Glutamatergic neuron (in vitro differentiated cells): Measurements from ENCODE around the gene GNAL. TPM values are rescaled to one million over a fixed set of nuclear protein-coding genes. Genes with fewer than 3 reads are reported as not detected.
A peak's percentile ranks its signal among the peaks of the same experiment; 100 is the strongest.

ENCODE experiments used
- DNase-seq: peaks from one replicate; pipeline ENCODE4 v3.0.0; 2022
- H3K27ac Mint-ChIP-seq: one replicate; pipeline ENCODE4 v1.8.0; 2020; ENCODE audit warnings: mild to moderate bottlenecking, mixed read lengths, inconsistent platforms; ENCODE audit not compliant: unreplicated experiment
- H3K27me3 Mint-ChIP-seq: one replicate; pipeline ENCODE4 v1.8.0; 2020; ENCODE audit warnings: mild to moderate bottlenecking, moderate library complexity, mixed read lengths, inconsistent platforms; ENCODE audit not compliant: unreplicated experiment
- H3K36me3 Mint-ChIP-seq: one replicate; pipeline ENCODE4 v1.8.0; 2020; ENCODE audit warnings: mild to moderate bottlenecking, mixed read lengths, inconsistent platforms; ENCODE audit not compliant: unreplicated experiment
- H3K4me1 Mint-ChIP-seq: one replicate; pipeline ENCODE4 v1.8.0; 2020; ENCODE audit warnings: mild to moderate bottlenecking, low read depth, mixed read lengths, inconsistent platforms; ENCODE audit not compliant: unreplicated experiment
- H3K4me3 Mint-ChIP-seq: one replicate; pipeline ENCODE4 v1.8.0; 2020; ENCODE audit warnings: mild to moderate bottlenecking, mixed read lengths, inconsistent platforms; ENCODE audit not compliant: unreplicated experiment
- H3K9me3 Mint-ChIP-seq: one replicate; pipeline ENCODE4 v1.8.0; 2020; ENCODE audit warnings: mild to moderate bottlenecking, moderate library complexity, mixed read lengths, inconsistent platforms; ENCODE audit not compliant: unreplicated experiment
- total RNA-seq: library from RNA; stranded (reverse); fragmentation: NEBNext Ultra II Directional; extraction: Animal tissue kit (Norgen Biotek cat#: 25700); gene quantifications from one replicate; pipeline ENCODE4 v1.2.1, GENCODE V29; 2021; ENCODE audit not compliant: unreplicated experiment
- TF ChIP-seq, protein P1 (sequence below): fragments of 200-600 bp; sonication (generic); IDR thresholded peaks from one replicate; pipeline ENCODE4 v1.5.0; 2021; ENCODE audit not compliant: partially characterized antibody, unreplicated experiment

GNAL gene
- total RNA-seq, 1 donor from 2014 or later, result 52.5 TPM

DNA sequence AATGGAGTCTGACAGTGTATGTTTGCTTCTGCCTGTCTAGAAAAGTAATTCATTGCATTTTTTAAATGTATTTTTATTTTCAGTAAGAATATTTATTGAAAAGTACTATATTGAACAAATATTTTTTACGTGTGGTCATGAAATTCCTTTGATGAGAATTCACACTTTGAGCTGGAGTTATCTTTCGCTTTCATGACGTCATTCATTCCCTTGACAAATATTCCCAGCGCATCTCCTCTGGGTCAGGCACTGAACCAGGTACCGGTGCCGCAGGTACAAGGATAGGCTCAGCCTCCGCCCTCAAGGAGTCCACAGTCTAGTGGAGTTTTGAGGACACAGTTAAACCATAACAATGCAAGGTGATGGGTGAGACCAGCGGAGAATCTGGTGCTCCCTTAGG lies 60.2 kb downstream of the GNAL start:
- TF ChIP-seq, protein P1, sequence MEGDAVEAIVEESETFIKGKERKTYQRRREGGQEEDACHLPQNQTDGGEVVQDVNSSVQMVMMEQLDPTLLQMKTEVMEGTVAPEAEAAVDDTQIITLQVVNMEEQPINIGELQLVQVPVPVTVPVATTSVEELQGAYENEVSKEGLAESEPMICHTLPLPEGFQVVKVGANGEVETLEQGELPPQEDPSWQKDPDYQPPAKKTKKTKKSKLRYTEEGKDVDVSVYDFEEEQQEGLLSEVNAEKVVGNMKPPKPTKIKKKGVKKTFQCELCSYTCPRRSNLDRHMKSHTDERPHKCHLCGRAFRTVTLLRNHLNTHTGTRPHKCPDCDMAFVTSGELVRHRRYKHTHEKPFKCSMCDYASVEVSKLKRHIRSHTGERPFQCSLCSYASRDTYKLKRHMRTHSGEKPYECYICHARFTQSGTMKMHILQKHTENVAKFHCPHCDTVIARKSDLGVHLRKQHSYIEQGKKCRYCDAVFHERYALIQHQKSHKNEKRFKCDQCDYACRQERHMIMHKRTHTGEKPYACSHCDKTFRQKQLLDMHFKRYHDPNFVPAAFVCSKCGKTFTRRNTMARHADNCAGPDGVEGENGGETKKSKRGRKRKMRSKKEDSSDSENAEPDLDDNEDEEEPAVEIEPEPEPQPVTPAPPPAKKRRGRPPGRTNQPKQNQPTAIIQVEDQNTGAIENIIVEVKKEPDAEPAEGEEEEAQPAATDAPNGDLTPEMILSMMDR, result no peak
- Mint-ChIP-seq H3K4me1 (peaks cover 4% of the 10 kb centered on the region), H3K36me3 (peaks cover 8% of the 10 kb centered on the region), H3K27ac (no peak overlapping the region), H3K27me3 (peaks cover 16% of the 10 kb centered on the region), H3K4me3 (no peak overlapping the region), H3K9me3 (peaks cover 9% of the 10 kb centered on the region)
- DNase-seq, result no peak

DNA sequence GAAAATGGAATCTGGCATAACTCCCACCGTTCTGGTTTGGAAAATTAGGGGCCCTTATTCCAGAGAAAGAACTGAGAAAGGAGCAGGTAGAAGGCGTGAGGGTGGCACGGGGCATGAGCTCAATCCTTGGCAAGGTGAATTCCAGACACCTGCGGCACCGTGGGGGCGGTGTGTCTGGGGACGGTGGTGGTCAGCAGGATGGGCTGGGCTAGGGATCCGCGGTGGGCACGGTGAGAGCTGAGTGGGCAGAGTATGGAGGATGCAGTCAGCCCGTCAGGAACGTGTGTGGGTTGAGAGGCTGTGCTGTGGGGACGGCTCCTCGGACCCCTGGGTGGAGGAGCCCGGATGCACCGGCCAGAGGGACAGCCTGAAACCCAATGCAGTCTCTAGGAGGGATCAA lies 61.1 kb downstream of the GNAL start:
- Mint-ChIP-seq H3K27ac (peak overlapping the region; percentile 28), H3K36me3 (peaks cover 8% of the 10 kb centered on the region), H3K9me3 (peaks cover 9% of the 10 kb centered on the region), H3K4me3 (no peak overlapping the region), H3K4me1 (peaks cover 1% of the 10 kb centered on the region), H3K27me3 (peaks cover 16% of the 10 kb centered on the region)
- DNase-seq, result no peak
- TF ChIP-seq, protein P1, result no peak

DNA sequence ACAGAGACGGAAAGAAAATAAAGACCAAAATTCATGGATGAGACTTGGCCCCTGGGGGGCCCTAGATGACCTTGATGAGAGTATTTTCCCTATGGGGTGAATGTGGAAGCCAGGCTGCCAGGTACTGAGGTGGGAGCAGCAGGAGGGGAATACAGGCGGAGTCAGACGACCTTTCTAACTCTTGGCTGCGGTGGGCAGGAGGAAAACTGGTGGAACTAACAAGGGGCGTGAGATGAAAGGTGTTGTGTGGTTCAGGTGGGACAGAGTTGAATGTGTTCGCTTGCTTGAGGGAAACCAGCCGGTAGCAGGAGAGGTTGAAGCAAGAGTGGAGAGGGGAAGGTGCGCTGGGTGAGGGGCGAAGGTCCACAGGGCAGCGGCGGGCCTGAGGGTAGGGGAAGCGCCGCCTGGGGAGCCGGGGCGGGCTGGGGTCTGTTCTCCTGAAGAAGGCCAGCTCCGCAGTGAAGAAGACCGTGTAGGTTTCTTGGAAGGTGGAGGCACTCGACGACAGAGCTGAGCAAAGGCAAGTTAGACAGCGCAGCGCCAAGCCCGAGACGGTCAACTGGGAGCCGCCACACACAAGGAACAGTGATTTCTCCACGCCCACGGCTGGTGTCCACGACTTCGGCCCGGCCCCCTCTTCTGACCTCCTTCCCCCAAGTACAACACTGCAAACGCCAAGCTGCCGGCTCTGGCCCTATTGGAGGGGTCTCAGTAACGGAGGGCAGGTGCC lies 61.7 kb downstream of the GNAL start:
- peak overlapping the region; percentile 85 for H3K4me3 Mint-ChIP-seq
- peaks cover 11% of the 10 kb centered on the region for H3K9me3 Mint-ChIP-seq
- DNase-seq, result no peak
- peaks cover 1% of the 10 kb centered on the region for H3K4me1 Mint-ChIP-seq
- TF ChIP-seq, protein P1, result no peak
- H3K27ac Mint-ChIP-seq, result peak overlapping the region; percentile 77
- peaks cover 8% of the 10 kb centered on the region for H3K36me3 Mint-ChIP-seq
- peaks cover 16% of the 10 kb centered on the region for H3K27me3 Mint-ChIP-seq

DNA sequence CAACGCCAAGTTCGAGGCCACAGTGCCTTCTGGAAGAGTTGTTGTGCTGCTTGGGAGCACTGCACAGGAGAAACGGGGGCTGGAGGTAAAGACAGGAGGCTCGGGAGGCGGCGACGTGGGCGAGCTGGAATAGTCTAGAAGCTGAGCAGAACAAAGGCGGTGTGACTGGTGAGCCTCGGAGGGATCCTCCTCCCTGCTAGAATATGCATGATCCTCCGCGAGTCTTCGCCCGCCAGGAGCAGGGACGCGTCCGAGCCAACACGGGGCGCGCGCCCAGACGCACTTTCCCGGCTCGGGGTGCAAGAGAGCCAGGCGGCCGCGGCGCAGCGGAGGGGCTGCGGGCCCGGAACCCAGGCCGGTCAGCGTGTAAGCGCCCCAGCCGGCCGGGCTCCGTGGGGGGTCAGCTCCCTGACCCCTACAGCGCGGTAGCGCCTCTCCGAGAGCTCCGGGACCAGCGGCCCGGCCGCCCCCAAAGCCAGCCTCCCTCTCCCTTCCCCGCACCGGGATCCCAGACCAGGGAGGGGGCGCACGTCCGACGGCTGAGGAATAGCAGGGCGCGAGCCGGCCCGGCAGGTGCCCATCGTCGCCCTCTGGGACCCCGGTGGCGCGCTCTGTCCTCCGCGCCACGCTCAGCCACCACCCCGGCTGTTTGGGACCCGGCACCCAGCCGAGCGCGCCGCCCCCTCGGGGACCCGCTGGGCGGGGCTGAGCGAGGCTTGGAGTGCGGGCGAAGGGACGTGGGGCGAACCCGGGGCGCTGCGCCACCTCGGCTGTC lies 62.5 kb downstream of the GNAL start:
- H3K36me3 Mint-ChIP-seq, result peaks cover 8% of the 10 kb centered on the region
- peak overlapping the region; percentile 91 for H3K4me3 Mint-ChIP-seq
- peaks cover 16% of the 10 kb centered on the region for H3K27me3 Mint-ChIP-seq
- peaks cover 11% of the 10 kb centered on the region for H3K9me3 Mint-ChIP-seq
- TF ChIP-seq, protein P1, result no peak
- H3K4me1 Mint-ChIP-seq, result peaks cover 1% of the 10 kb centered on the region
- H3K27ac Mint-ChIP-seq, result peak overlapping the region; percentile 77
- DNase-seq, result peak; percentile 66
